T-helper 2 cell treated with Interferon-gamma antibody and Interleukin-4, amounts not matched to agents 5 μg/mL and 100 μg/mL, for 36 hours (primary cell): Measurements from ENCODE around the gene WNT3.

Experiments
- DNase-seq: peaks from one replicate; pipeline ENCODE4 v3.0.0; 2021; ENCODE audit warnings: low spot score
- H3K27ac Mint-ChIP-seq: one replicate; pipeline ENCODE4 v1.8.0; 2021; ENCODE audit warnings: mild to moderate bottlenecking, mixed read lengths
- H3K27me3 Mint-ChIP-seq: one replicate; pipeline ENCODE4 v1.8.0; 2021; ENCODE audit warnings: low read depth, mixed read lengths
- H3K36me3 Mint-ChIP-seq: one replicate; pipeline ENCODE4 v1.8.0; 2021; ENCODE audit warnings: low read depth, mixed read lengths
- H3K4me1 Mint-ChIP-seq: one replicate; pipeline ENCODE4 v1.8.0; 2021; ENCODE audit warnings: low read depth, mixed read lengths
- H3K4me3 Mint-ChIP-seq: one replicate; pipeline ENCODE4 v1.8.0; 2022; ENCODE audit warnings: mild to moderate bottlenecking, moderate library complexity, mixed read lengths
- H3K9me3 Mint-ChIP-seq: one replicate; pipeline ENCODE4 v1.8.0; 2021; ENCODE audit warnings: mixed read lengths

Gene WNT3

GRCh38 chr17:46812624-46813318 is 5.7 kb downstream of the WNT3 start:
- Mint-ChIP-seq H3K27me3 (peaks cover 46% of the 10 kb centered on the region), H3K4me3 (no peak overlapping the region), H3K36me3 (no peaks in the 10 kb centered on the region), H3K4me1 (peaks cover 3% of the 10 kb centered on the region), H3K9me3 (no peaks in the 10 kb centered on the region), H3K27ac (no peak overlapping the region)
- DNase-seq, result no peak

GRCh38 chr17:46811978-46812583 is 6.4 kb downstream of the WNT3 start:
- Mint-ChIP-seq H3K27me3 (peaks cover 39% of the 10 kb centered on the region), H3K36me3 (no peaks in the 10 kb centered on the region), H3K4me1 (no peaks in the 10 kb centered on the region), H3K27ac (no peak overlapping the region), H3K9me3 (no peaks in the 10 kb centered on the region), H3K4me3 (no peak overlapping the region)
- no peak for DNase-seq

GRCh38 chr17:46810837-46811236 is 7.7 kb downstream of the WNT3 start:
- DNase-seq, result no peak
- H3K27me3 Mint-ChIP-seq, result peaks cover 26% of the 10 kb centered on the region

GRCh38 chr17:46809110-46809571 is 9.4 kb downstream of the WNT3 start:
- H3K9me3 Mint-ChIP-seq, result no peaks in the 10 kb centered on the region
- H3K27ac Mint-ChIP-seq, result no peak overlapping the region
- no peak for DNase-seq
- H3K4me1 Mint-ChIP-seq, result no peaks in the 10 kb centered on the region
- peaks cover 19% of the 10 kb centered on the region for H3K27me3 Mint-ChIP-seq
- H3K4me3 Mint-ChIP-seq, result no peak overlapping the region
- no peaks in the 10 kb centered on the region for H3K36me3 Mint-ChIP-seq

More at GRCh38 chr17:46810837-46811236, 7.7 kb downstream of the WNT3 start:
- Mint-ChIP-seq H3K4me3 (no peak overlapping the region), H3K9me3 (no peaks in the 10 kb centered on the region), H3K27ac (no peak overlapping the region), H3K36me3 (no peaks in the 10 kb centered on the region), H3K4me1 (no peaks in the 10 kb centered on the region)

- Mint-ChIP-seq H3K36me3 (no peaks in the 10 kb centered on the region), H3K27ac (no peak overlapping the region), H3K27me3 (peaks cover 3% of the 10 kb centered on the region), H3K4me3 (no peak overlapping the region), H3K4me1 (no peaks in the 10 kb centered on the region), H3K9me3 (no peaks in the 10 kb centered on the region)
- DNase-seq, result no peak
Observed at GRCh38 chr17:46805771-46806170, 12.7 kb downstream of the WNT3 start.

- peaks cover 2% of the 10 kb centered on the region for H3K27me3 Mint-ChIP-seq
- no peaks in the 10 kb centered on the region for H3K36me3 Mint-ChIP-seq
- no peaks in the 10 kb centered on the region for H3K9me3 Mint-ChIP-seq
- DNase-seq, result no peak
- no peak overlapping the region for H3K27ac Mint-ChIP-seq
- no peaks in the 10 kb centered on the region for H3K4me1 Mint-ChIP-seq
- no peak overlapping the region for H3K4me3 Mint-ChIP-seq
Observed at GRCh38 chr17:46803544-46803943, 14.9 kb downstream of the WNT3 start.

- Mint-ChIP-seq H3K27ac (no peak overlapping the region), H3K4me1 (no peaks in the 10 kb centered on the region), H3K27me3 (peaks cover 2% of the 10 kb centered on the region), H3K4me3 (no peak overlapping the region), H3K9me3 (no peaks in the 10 kb centered on the region), H3K36me3 (no peaks in the 10 kb centered on the region)
- no peak for DNase-seq
Observed at GRCh38 chr17:46802800-46803199, 15.7 kb downstream of the WNT3 start.

- Mint-ChIP-seq H3K36me3 (no peaks in the 10 kb centered on the region), H3K27me3 (peaks cover 6% of the 10 kb centered on the region), H3K4me3 (no peak overlapping the region), H3K27ac (no peak overlapping the region), H3K9me3 (no peaks in the 10 kb centered on the region), H3K4me1 (no peaks in the 10 kb centered on the region)
- no peak for DNase-seq
Observed at GRCh38 chr17:46800573-46800972, 17.9 kb downstream of the WNT3 start.

- peaks cover 7% of the 10 kb centered on the region for H3K27me3 Mint-ChIP-seq
- no peak overlapping the region for H3K27ac Mint-ChIP-seq
- H3K4me3 Mint-ChIP-seq, result no peak overlapping the region
- no peaks in the 10 kb centered on the region for H3K36me3 Mint-ChIP-seq
- no peaks in the 10 kb centered on the region for H3K4me1 Mint-ChIP-seq
- no peak for DNase-seq
- no peaks in the 10 kb centered on the region for H3K9me3 Mint-ChIP-seq
Observed at GRCh38 chr17:46796956-46797530, 21.4 kb downstream of the WNT3 start.

GRCh38 chr17:46796524-46796923 is 22.0 kb downstream of the WNT3 start:
- Mint-ChIP-seq H3K4me1 (no peaks in the 10 kb centered on the region), H3K9me3 (no peaks in the 10 kb centered on the region), H3K36me3 (no peaks in the 10 kb centered on the region), H3K27me3 (peaks cover 8% of the 10 kb centered on the region), H3K4me3 (no peak overlapping the region), H3K27ac (no peak overlapping the region)
- no peak for DNase-seq

GRCh38 chr17:46796084-46796483 is 22.4 kb downstream of the WNT3 start:
- H3K36me3 Mint-ChIP-seq, result no peaks in the 10 kb centered on the region
- no peaks in the 10 kb centered on the region for H3K9me3 Mint-ChIP-seq
- no peak overlapping the region for H3K4me3 Mint-ChIP-seq
- H3K27me3 Mint-ChIP-seq, result peaks cover 8% of the 10 kb centered on the region
- no peaks in the 10 kb centered on the region for H3K4me1 Mint-ChIP-seq
- DNase-seq, result no peak
- H3K27ac Mint-ChIP-seq, result no peak overlapping the region

GRCh38 chr17:46795379-46795952 is 23.0 kb downstream of the WNT3 start:
- Mint-ChIP-seq H3K36me3 (no peaks in the 10 kb centered on the region), H3K27ac (no peak overlapping the region), H3K9me3 (no peaks in the 10 kb centered on the region), H3K4me3 (no peak overlapping the region), H3K4me1 (no peaks in the 10 kb centered on the region), H3K27me3 (peaks cover 13% of the 10 kb centered on the region)
- DNase-seq, result no peak

GRCh38 chr17:46794318-46794717 is 24.2 kb downstream of the WNT3 start:
- Mint-ChIP-seq H3K27me3 (peaks cover 15% of the 10 kb centered on the region), H3K27ac (no peak overlapping the region), H3K36me3 (no peaks in the 10 kb centered on the region), H3K4me3 (no peak overlapping the region), H3K4me1 (no peaks in the 10 kb centered on the region), H3K9me3 (no peaks in the 10 kb centered on the region)
- no peak for DNase-seq

GRCh38 chr17:46793541-46793940 is 25.0 kb downstream of the WNT3 start:
- Mint-ChIP-seq H3K4me3 (no peak overlapping the region), H3K36me3 (no peaks in the 10 kb centered on the region), H3K27me3 (peaks cover 15% of the 10 kb centered on the region), H3K27ac (no peak overlapping the region), H3K4me1 (no peaks in the 10 kb centered on the region), H3K9me3 (no peaks in the 10 kb centered on the region)
- no peak for DNase-seq
